ENCODE data around the gene FCHSD2. TPM values are rescaled to one million over a fixed set of nuclear protein-coding genes. Genes with fewer than 3 reads are reported as not detected.

Gene FCHSD2
- total and polyA plus RNA-seq, 2 of the 8 experiments (the other 6 are each of a cell fraction or from before 2014, with no cell fraction given): 4.1 to 7.8 TPM

DNA sequence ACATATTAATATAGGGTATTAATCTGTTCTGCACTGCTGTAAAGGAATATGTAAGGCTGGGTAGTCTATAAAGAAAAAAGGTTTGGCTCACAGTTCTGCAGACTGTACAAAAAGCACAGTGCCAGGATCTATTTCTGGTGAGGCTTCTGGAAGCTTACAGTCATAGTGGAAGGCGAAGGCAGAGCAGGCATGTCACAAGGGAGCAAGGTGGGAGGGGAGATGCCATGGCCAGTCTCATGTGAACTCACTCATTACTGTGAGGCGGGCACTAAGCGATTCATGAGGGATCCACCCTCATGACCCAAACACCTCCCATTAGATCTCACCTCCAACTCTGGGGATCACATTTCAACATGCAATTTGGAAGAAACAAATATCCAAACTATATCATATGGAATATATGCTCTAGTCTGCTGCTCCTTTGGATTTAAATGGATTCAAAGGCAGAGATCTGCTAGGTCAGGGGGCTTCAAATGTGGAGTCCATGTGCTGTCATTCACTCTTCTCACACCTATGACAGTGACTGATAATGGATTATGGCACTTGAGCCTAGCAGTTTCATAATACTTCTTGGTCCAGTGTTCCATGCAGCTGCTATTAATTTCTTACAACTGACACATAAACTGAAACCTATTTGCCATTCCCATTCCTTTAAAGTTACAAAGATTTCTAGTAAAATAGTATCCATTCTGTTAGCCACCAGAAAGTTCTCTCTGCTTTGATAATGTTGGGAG, 182.0 kb downstream of the FCHSD2 start:
- Histone ChIP-seq H4K5ac (ENCODE audit: insufficient read length, low read depth, low read length) (no peak overlapping the region), H2AK5ac (ENCODE audit: low read depth, low read length) (no peak overlapping the region), H4K20me1 (replicated peaks in 1 of 2; ENCODE audit: control insufficient read depth in 1 of 2, insufficient read depth in 2 of 2, low read length in 2 of 2) (no peaks in the 10 kb centered on the region), H3K36me3 (ENCODE audit: control insufficient read depth in 2 of 4, insufficient read depth in 4 of 4, low read length in 3 of 4) (no peaks in the 10 kb centered on the region), H4K8ac (ENCODE audit: extremely low read depth, insufficient read depth, low read length) (no peak overlapping the region), H3K4me2 (ENCODE audit: insufficient read depth in 1 of 2, low read depth in 2 of 2, low read length in 2 of 2) (no peak overlapping the region), H3K56ac (replicated peaks; ENCODE audit: insufficient read length, low read depth, low read length) (no peak overlapping the region), H3K4me1 (replicated peaks in 1 of 4; ENCODE audit: control insufficient read depth in 3 of 4, insufficient read depth in 4 of 4, low read length in 3 of 4) (0 out of 7 replicates have a peak, but pooled peaks cover 0 to 2% (median 0%) of the 10 kb centered on the region in 4 experiments), H3K4me3 (ENCODE audit: extremely low read depth in 1 of 4, insufficient read depth in 2 of 4, low read depth in 3 of 4, low read length in 4 of 4) (no peak overlapping the region), H2BK20ac (ENCODE audit: low read length) (no peak overlapping the region), H3K23me2 (ENCODE audit: low read depth, low read length) (no peaks in the 10 kb centered on the region), H3K79me1 (ENCODE audit: low read depth, low read length) (no peaks in the 10 kb centered on the region), H3K4ac (replicated peaks; ENCODE audit: insufficient read length, low read depth, low read length) (no peak overlapping the region), H3K9me3 (ENCODE audit: insufficient read depth in 2 of 2, low read depth in 1 of 2, low read length in 1 of 2) (no peaks in the 10 kb centered on the region), H2BK12ac (ENCODE audit: low read depth, low read length) (no peak overlapping the region), H2BK15ac (ENCODE audit: low read length) (no peak overlapping the region), H3K14ac (ENCODE audit: insufficient read length) (no peak overlapping the region), H3K27ac (ENCODE audit: low read depth, low read length) (no peak overlapping the region), H2BK5ac (ENCODE audit: low read depth, low read length) (no peak overlapping the region), H3K23ac (ENCODE audit: insufficient read length) (no peak overlapping the region), H2BK120ac (replicated peaks; ENCODE audit: low read depth, low read length) (no peak overlapping the region), H3K79me2 (ENCODE audit: control insufficient read depth in 1 of 2, insufficient read depth in 2 of 2, low read length in 2 of 2) (no peaks in the 10 kb centered on the region), H3K18ac (ENCODE audit: extremely low read depth, low read length) (no peak overlapping the region), H2AFZ (ENCODE audit: low read length) (no peak overlapping the region), H4K91ac (replicated peaks; ENCODE audit: insufficient read length, low read length) (no peak overlapping the region), H3K9ac (replicated peaks in 1 of 4; ENCODE audit: extremely low read depth in 1 of 4, low read depth in 3 of 4, low read length in 3 of 4) (no peak overlapping the region), H3K27me3 (replicated peaks in 1 of 4; ENCODE audit: control insufficient read depth in 3 of 4, extremely low read depth in 1 of 4, insufficient read depth in 3 of 4, low read length in 3 of 4) (no peaks in the 10 kb centered on the region)
- DNase-seq (ENCODE audit: low read depth in 1 of 2, low spot score in 2 of 2): no peak
- ChIA-PET CTCF (ENCODE audit: partially characterized antibody) (no interaction called here), POLR2A (ENCODE audit: partially characterized antibody) (no interaction called here)
- 83% methylated on average over 3 of the region's 3 CpGs; no CpG with 5 or more reads in 1 of the 2 experiments for WGBS, 2 experiments (ENCODE audit: extremely low coverage in 1 of 2, insufficient coverage in 1 of 2, insufficient read length in 1 of 2, insufficient replicate concordance in 2 of 2, low coverage in 1 of 2, low lambda C conversion rate in 2 of 2, missing lambda C conversion rate in 1 of 2)
- no peak for FAIRE-seq
- TF ChIP-seq CEBPB (IDR thresholded peaks at IDR 0.05; ENCODE audit: low read depth, low read length) (no peak), KDM5A (IDR thresholded peaks at IDR 0.05; ENCODE audit: low read length) (no peak), BRCA1 (IDR thresholded peaks at IDR 0.05; ENCODE audit: low read depth, low read length) (no peak), MAFK (IDR thresholded peaks at IDR 0.05; ENCODE audit: low read depth, low read length) (no peak), POLR2AphosphoS5 (IDR thresholded peaks at IDR 0.05; ENCODE audit: low read depth, low read length) (no peak), SIRT6 (IDR thresholded peaks at IDR 0.05; ENCODE audit: low read length) (no peak), EZH2 (IDR thresholded peaks at IDR 0.05; ENCODE audit: low read depth, low read length, severe bottlenecking) (no peak), PHF8 (conservative IDR thresholded peaks at IDR 0.05; ENCODE audit: low read depth, low read length) (no peak), POLR2A (IDR thresholded peaks at IDR 0.05; ENCODE audit: control extremely low read depth in 1 of 2, low read depth in 2 of 2, low read length in 2 of 2) (no peak), EP300 (IDR thresholded peaks at IDR 0.05; ENCODE audit: borderline replicate concordance in 1 of 2, low read depth in 2 of 2, low read length in 2 of 2) (no peak), BACH1 (IDR thresholded peaks at IDR 0.05; ENCODE audit: low read length) (no peak), GABPA (IDR thresholded peaks at IDR 0.05; ENCODE audit: borderline replicate concordance, insufficient read depth, low read length) (no peak), FOSL1 (IDR thresholded peaks at IDR 0.05; ENCODE audit: insufficient read depth, low read depth, low read length) (no peak)
- TF ChIP-seq, protein P1, sequence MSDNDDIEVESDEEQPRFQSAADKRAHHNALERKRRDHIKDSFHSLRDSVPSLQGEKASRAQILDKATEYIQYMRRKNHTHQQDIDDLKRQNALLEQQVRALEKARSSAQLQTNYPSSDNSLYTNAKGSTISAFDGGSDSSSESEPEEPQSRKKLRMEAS (IDR thresholded peaks at IDR 0.05): no peak
